ENCODE results near the gene KRTAP20-3.

The KRTAP20-3 gene

GRCh38 chr21:30642564-30642963, at the start of gene KRTAP20-3:
Gene KRTAP20-3 (plus strand): TSS chr21:30642864.
- DNase-seq (ENCODE audit: low read depth in 2 of 2), result no peak

- DNase-seq (ENCODE audit: low read depth in 2 of 2), result no peak
Measured at GRCh38 chr21:30598802-30599201, 43.9 kb upstream of the KRTAP20-3 start, which contains the start of gene KRTAP6-2. Gene KRTAP6-2 (minus strand): TSS chr21:30598902. CDS start chr21:30598874, 28 bp downstream.

- DNase-seq (ENCODE audit: low read depth in 2 of 2), result no peak
Measured at GRCh38 chr21:30600787-30601186, 41.9 kb upstream of the KRTAP20-3 start, which contains the start of gene KRTAP22-1. Gene KRTAP22-1 (plus strand): TSS chr21:30601087.

- DNase-seq (ENCODE audit: low read depth in 2 of 2), result no peak
Measured at GRCh38 chr21:30605968-30606367, 36.7 kb upstream of the KRTAP20-3 start.

DNA sequence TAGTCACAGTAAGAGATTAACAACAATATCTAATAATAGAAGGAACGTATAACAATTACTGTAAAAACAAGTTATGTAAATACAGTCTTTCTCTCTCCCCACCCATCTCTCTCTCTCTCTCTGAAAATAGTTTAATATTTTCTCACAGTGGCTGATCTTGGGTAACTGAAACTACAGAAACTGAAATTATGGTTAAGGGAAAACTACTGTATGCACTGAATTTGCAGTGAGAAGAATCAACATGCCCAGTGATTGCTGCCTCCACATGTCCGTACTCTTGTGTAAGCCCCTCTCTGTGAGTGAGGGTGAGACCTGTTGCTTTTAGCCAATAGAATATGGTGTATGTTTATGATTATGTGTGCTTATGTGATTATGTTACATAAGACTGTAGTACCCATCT, 30.5 kb upstream of the KRTAP20-3 start:
- no peak for DNase-seq (ENCODE audit: low read depth in 2 of 2)

- DNase-seq (ENCODE audit: low read depth in 2 of 2), result no peak
Measured at GRCh38 chr21:30613836-30614235, 28.8 kb upstream of the KRTAP20-3 start, which contains the start of gene KRTAP6-1. Gene KRTAP6-1 (minus strand): TSS chr21:30613930. CDS start chr21:30613904, 26 bp downstream.

GRCh38 chr21:30615199-30615598, 27.5 kb upstream of the KRTAP20-3 start:
- no peak for DNase-seq (ENCODE audit: low read depth in 2 of 2)

GRCh38 chr21:30616125-30616524, 26.5 kb upstream of the KRTAP20-3 start, which contains the start of gene KRTAP20-1:
Gene KRTAP20-1 (plus strand): TSS chr21:30616425. CDS start chr21:30616455, 30 bp downstream.
- no peak for DNase-seq (ENCODE audit: low read depth in 2 of 2)

- no peak for DNase-seq (ENCODE audit: low read depth in 2 of 2)
Measured at GRCh38 chr21:30620080-30620479, 22.6 kb upstream of the KRTAP20-3 start.

GRCh38 chr21:30620522-30620921, 22.1 kb upstream of the KRTAP20-3 start, which contains the start of gene KRTAP20-4:
Gene KRTAP20-4 (plus strand): TSS chr21:30620627.
- DNase-seq (ENCODE audit: low read depth in 2 of 2), result no peak

- DNase-seq (ENCODE audit: low read depth in 2 of 2), result no peak
Measured at GRCh38 chr21:30623362-30623761, 19.3 kb upstream of the KRTAP20-3 start.

- no peak for DNase-seq (ENCODE audit: low read depth in 2 of 2)
Measured at GRCh38 chr21:30625449-30626165, 17.1 kb upstream of the KRTAP20-3 start.

- no peak for DNase-seq (ENCODE audit: low read depth in 2 of 2)
Measured at GRCh38 chr21:30628109-30628508, 14.6 kb upstream of the KRTAP20-3 start.

DNA sequence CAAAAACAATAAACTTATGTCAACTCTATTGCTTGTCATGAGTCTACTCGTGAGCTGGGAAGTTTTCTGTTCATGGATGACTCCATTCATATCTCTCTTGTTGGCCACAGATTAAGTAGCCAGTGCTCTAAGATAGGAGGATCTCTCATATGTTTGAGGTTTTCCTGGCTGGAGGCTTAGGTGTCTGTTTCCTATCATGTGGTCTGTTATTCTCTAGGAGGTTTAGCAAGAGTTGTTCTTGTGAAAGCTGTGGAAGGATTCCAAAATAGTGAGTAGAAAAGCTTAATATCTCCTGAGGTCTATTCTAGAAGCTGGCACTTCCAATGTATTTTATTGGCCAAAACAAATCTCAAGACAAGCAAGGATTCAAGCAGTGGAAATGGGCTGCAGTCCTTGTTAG, 13.5 kb upstream of the KRTAP20-3 start:
- no peak for DNase-seq (ENCODE audit: low read depth in 2 of 2)

GRCh38 chr21:30634906-30635305, 7.8 kb upstream of the KRTAP20-3 start, which contains the start of gene KRTAP20-2:
Gene KRTAP20-2 (plus strand): TSS chr21:30635206. CDS start chr21:30635264, 58 bp downstream.
- DNase-seq (ENCODE audit: low read depth in 2 of 2), result no peak

GRCh38 chr21:30638686-30639085, 4.0 kb upstream of the KRTAP20-3 start:
- DNase-seq (ENCODE audit: low read depth in 2 of 2), result no peak

DNA sequence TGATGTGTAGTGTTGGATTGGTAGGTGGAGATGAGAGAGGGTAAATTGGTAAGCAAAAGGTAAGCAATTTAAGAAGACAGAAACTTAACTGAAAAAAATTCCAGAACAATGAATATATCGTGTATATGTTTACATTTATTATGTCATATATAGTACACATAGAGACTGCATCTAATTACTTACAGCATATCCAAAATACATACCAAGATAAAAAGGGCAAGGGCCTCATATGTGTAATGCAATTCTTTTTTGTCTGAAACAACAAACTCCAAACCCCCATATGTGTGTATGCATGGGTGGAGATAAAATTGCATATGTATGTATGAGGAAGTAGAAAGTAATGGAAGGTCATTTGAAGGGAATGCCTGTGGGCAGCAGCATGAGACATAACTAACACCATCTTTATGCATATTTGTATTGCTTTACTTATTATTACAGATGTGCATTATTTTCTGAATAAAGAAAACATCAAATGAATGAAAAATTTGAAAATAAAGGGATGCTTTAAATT, 4.3 kb downstream of the KRTAP20-3 start:
- no peak for DNase-seq (ENCODE audit: low read depth in 2 of 2)

GRCh38 chr21:30652891-30653290, 10.2 kb downstream of the KRTAP20-3 start:
- DNase-seq (ENCODE audit: low read depth in 2 of 2), result no peak

GRCh38 chr21:30668776-30669175, 26.1 kb downstream of the KRTAP20-3 start:
- no peak for DNase-seq (ENCODE audit: low read depth in 2 of 2)

DNA sequence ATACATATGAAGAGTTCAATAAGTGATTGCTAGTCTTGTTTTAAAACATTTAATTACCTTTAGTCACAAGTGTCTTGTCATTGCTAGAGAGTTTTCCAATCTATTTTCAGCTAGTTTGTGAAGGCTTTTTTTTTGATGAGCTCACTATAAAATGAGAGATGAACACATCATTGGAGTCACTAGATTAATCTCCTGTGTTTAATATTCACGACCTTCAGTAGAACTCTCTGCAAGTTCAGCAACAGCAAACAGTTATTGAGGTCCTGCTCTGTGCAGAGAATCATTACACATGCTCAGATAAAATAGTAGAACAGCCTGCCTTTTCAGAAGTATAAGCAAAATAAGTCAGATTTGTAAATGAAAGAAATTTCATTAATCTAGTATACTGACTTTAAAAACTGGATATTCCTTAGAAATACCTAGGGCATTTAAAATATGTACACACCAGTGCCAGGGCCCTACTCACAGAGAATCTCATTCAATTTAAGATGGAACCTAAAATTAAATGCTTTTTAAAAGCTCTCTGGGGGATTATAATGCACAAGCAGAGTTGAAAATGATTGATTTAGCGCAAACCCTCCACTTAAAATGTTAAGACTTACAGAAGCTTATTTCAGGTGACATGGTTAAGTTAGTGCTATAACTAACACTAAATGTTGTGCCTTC, 30.5 kb downstream of the KRTAP20-3 start:
- no peak for DNase-seq (ENCODE audit: low read depth in 2 of 2)

DNA sequence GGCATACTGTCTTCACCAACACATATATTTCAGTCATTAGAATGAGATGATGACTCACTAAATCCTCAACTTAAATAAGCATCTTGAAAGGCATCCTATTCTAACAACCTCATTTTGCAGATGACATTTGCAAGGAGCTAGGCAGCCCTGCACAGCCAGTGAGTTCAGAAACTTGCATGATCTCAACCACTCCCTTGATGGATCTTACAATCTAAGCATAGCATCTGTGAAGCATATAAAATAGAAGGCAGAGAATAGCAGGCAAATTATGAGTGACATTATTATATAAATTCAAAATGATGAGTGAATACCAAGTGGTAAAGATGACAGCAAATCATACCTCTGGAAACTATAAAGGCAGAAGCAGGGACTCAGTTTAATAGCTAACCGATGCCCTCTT, 31.6 kb downstream of the KRTAP20-3 start:
- no peak for DNase-seq (ENCODE audit: low read depth in 2 of 2)

GRCh38 chr21:30676737-30677136, 34.1 kb downstream of the KRTAP20-3 start:
- no peak for DNase-seq (ENCODE audit: low read depth in 2 of 2)

GRCh38 chr21:30680586-30680985, 37.9 kb downstream of the KRTAP20-3 start:
- DNase-seq (ENCODE audit: low read depth in 2 of 2), result no peak
